ENCODE measurements around the gene DYSF.

DYSF gene

GRCh38 chr2:71730785-71731383 is 277.5 kb downstream of the DYSF start:
- TF ChIP-seq EZH2phosphoT487 (IDR thresholded peaks at IDR 0.05; ENCODE audit: low read length) (no peak), EZH2 (optimal IDR thresholded peaks at IDR 0.05; ENCODE audit: low read depth, low read length) (no peak), CTCF (IDR thresholded peaks at IDR 0.05; ENCODE audit: low read length) (no peak)
- Histone ChIP-seq H3F3A (ENCODE audit: insufficient read depth, low read length) (no peaks in the 10 kb centered on the region), H2AFZ (ENCODE audit: low read length) (no peak overlapping the region), H3K27me3 (replicated peaks; ENCODE audit: insufficient read depth, low read length) (no peaks in the 10 kb centered on the region), H3K4me2 (ENCODE audit: low read depth, low read length) (no peak overlapping the region), H3K4me3 (ENCODE audit: low read length) (no peak overlapping the region), H3K9me2 (replicated peaks; ENCODE audit: insufficient read depth, low read length) (no peaks in the 10 kb centered on the region), H3K4me1 (ENCODE audit: low read length) (no peaks in the 10 kb centered on the region), H3K79me2 (ENCODE audit: low read length) (no peaks in the 10 kb centered on the region), H3K9ac (ENCODE audit: low read length) (no peak overlapping the region), H3K9me3 (replicated peaks; ENCODE audit: insufficient read depth, low read length) (no peaks in the 10 kb centered on the region), H4K20me1 (ENCODE audit: insufficient read depth, low read length) (no peaks in the 10 kb centered on the region), H3K27ac (ENCODE audit: low read length) (no peak overlapping the region), H3K36me3 (replicated peaks; ENCODE audit: insufficient read depth, low read length) (no peaks in the 10 kb centered on the region)
- DNase-seq: no peak

- no peak for DNase-seq
- no peaks in the 10 kb centered on the region for H3K9me3 ChIP-seq (replicated peaks; ENCODE audit: insufficient read depth, low read length)
- H3K79me2 ChIP-seq (ENCODE audit: low read length): no peaks in the 10 kb centered on the region
- no peak overlapping the region for H3K9ac ChIP-seq (ENCODE audit: low read length)
- H2AFZ ChIP-seq (ENCODE audit: low read length): no peak overlapping the region
- no peaks in the 10 kb centered on the region for H3K27me3 ChIP-seq (replicated peaks; ENCODE audit: insufficient read depth, low read length)
- H3F3A ChIP-seq (ENCODE audit: insufficient read depth, low read length): no peaks in the 10 kb centered on the region
- H3K4me2 ChIP-seq (ENCODE audit: low read depth, low read length): no peak overlapping the region
- no peaks in the 10 kb centered on the region for H3K36me3 ChIP-seq (replicated peaks; ENCODE audit: insufficient read depth, low read length)
- H3K4me3 ChIP-seq (ENCODE audit: low read length): no peak overlapping the region
- no peaks in the 10 kb centered on the region for H3K9me2 ChIP-seq (replicated peaks; ENCODE audit: insufficient read depth, low read length)
- H4K20me1 ChIP-seq (ENCODE audit: insufficient read depth, low read length): no peaks in the 10 kb centered on the region
- H3K4me1 ChIP-seq (ENCODE audit: low read length): no peaks in the 10 kb centered on the region
- TF ChIP-seq EZH2 (optimal IDR thresholded peaks at IDR 0.05; ENCODE audit: low read depth, low read length) (no peak), CTCF (IDR thresholded peaks at IDR 0.05; ENCODE audit: low read length) (no peak), EZH2phosphoT487 (IDR thresholded peaks at IDR 0.05; ENCODE audit: low read length) (no peak)
- H3K27ac ChIP-seq (ENCODE audit: low read length): no peak overlapping the region
Observed at GRCh38 chr2:71734620-71735019, 281.3 kb downstream of the DYSF start.

- H3K79me2 ChIP-seq (ENCODE audit: low read length): no peaks in the 10 kb centered on the region
- TF ChIP-seq EZH2 (optimal IDR thresholded peaks at IDR 0.05; ENCODE audit: low read depth, low read length) (no peak), CTCF (IDR thresholded peaks at IDR 0.05; ENCODE audit: low read length) (no peak), EZH2phosphoT487 (IDR thresholded peaks at IDR 0.05; ENCODE audit: low read length) (no peak)
- no peak for DNase-seq
- H4K20me1 ChIP-seq (ENCODE audit: insufficient read depth, low read length): no peaks in the 10 kb centered on the region
- no peaks in the 10 kb centered on the region for H3K36me3 ChIP-seq (replicated peaks; ENCODE audit: insufficient read depth, low read length)
- no peaks in the 10 kb centered on the region for H3K27me3 ChIP-seq (replicated peaks; ENCODE audit: insufficient read depth, low read length)
- no peaks in the 10 kb centered on the region for H3K4me1 ChIP-seq (ENCODE audit: low read length)
- no peaks in the 10 kb centered on the region for H3K9me2 ChIP-seq (replicated peaks; ENCODE audit: insufficient read depth, low read length)
- H3K9me3 ChIP-seq (replicated peaks; ENCODE audit: insufficient read depth, low read length): no peaks in the 10 kb centered on the region
- no peak overlapping the region for H3K4me3 ChIP-seq (ENCODE audit: low read length)
- H3K27ac ChIP-seq (ENCODE audit: low read length): no peak overlapping the region
- H2AFZ ChIP-seq (ENCODE audit: low read length): no peak overlapping the region
- H3F3A ChIP-seq (ENCODE audit: insufficient read depth, low read length): no peaks in the 10 kb centered on the region
- no peak overlapping the region for H3K4me2 ChIP-seq (ENCODE audit: low read depth, low read length)
- no peak overlapping the region for H3K9ac ChIP-seq (ENCODE audit: low read length)
Observed at GRCh38 chr2:71735676-71736075, 282.3 kb downstream of the DYSF start.
